HEK293 (cell line): Measurements from ENCODE around the gene MYCN.

ENCODE experiments used
- CTCF ChIA-PET: fragments of 350-600 bp; formaldehyde crosslinking; extraction: SDS; loops from one replicate; lab custom pipeline; 2021; ENCODE audit warnings: antibody characterized with exemption; lab: Yijun Ruan, JAX
- POLR2A ChIA-PET: fragments of 300-600 bp; formaldehyde crosslinking; extraction: SDS; loops from one replicate; lab custom pipeline; 2020; ENCODE audit warnings: antibody characterized with exemption, inconsistent platforms; lab: Yijun Ruan, JAX
- H3K27ac ChIP-seq: fragments of 200-500 bp; sonication (Bioruptor generic); 2 replicates; pipeline ENCODE4 v1.5.1; 2014; ENCODE audit warnings: low read depth, low read length, control low read depth, inconsistent platforms; ENCODE audit errors: extremely low read depth
- H3K36me3 ChIP-seq, 2 experiments: fragments of 200-500 bp in 1 of 2; sonication (Bioruptor generic) in 1 of 2; 1 replicate in 1 of 2; 2 replicates in 1 of 2; pipeline ENCODE4 v1.5.1; 2014 to 2017; ENCODE audit warnings: inconsistent platforms in 2 of 2, low read length in 2 of 2; ENCODE audit not compliant: control insufficient read depth in 2 of 2, insufficient read depth in 1 of 2
- H3K4me1 ChIP-seq: fragments of 200-500 bp; sonication (Bioruptor generic); 2 replicates; pipeline ENCODE4 v1.5.1; 2014; ENCODE audit warnings: mild to moderate bottlenecking, low read length, inconsistent platforms; ENCODE audit not compliant: control insufficient read depth, insufficient read depth
- H3K4me3 ChIP-seq: 2 replicates; pipeline ENCODE4 v1.5.1; 2011; ENCODE audit warnings: low read depth, mild to moderate bottlenecking, control low read depth, low read length, moderate library complexity
- H3K9me3 ChIP-seq: fragments of 200-500 bp; sonication (Bioruptor generic); 2 replicates; pipeline ENCODE4 v1.5.1; 2014; ENCODE audit warnings: low read depth, low read length, inconsistent platforms; ENCODE audit not compliant: control insufficient read depth, insufficient read depth
- GLIS2 ChIP-seq: fragments of 450-650 bp; formaldehyde crosslinking; IDR thresholded peaks from 2 replicates; pipeline ENCODE4 v1.5.1; 2016; ENCODE audit warnings: missing biosample characterization, missing genetic modification characterization
- KLF1 ChIP-seq: fragments of 450-650 bp; formaldehyde crosslinking; IDR thresholded peaks from 2 replicates; pipeline ENCODE4 v1.5.1; 2016; ENCODE audit warnings: missing biosample characterization, missing genetic modification characterization
- KLF7 ChIP-seq: fragments of 450-650 bp; formaldehyde crosslinking; IDR thresholded peaks from 2 replicates; pipeline ENCODE4 v1.5.1; 2016; ENCODE audit warnings: missing biosample characterization, missing genetic modification characterization, borderline replicate concordance
- SCRT1 ChIP-seq: fragments of 450-650 bp; formaldehyde crosslinking; IDR thresholded peaks from 2 replicates; pipeline ENCODE4 v1.5.1; 2016; ENCODE audit warnings: missing biosample characterization, missing genetic modification characterization, borderline replicate concordance
- ZBTB20 ChIP-seq: fragments of 450-650 bp; formaldehyde crosslinking; IDR thresholded peaks from 2 replicates; pipeline ENCODE4 v1.5.1; 2016; ENCODE audit warnings: missing biosample characterization, missing genetic modification characterization
- ZBTB48 ChIP-seq: fragments of 450-650 bp; formaldehyde crosslinking; IDR thresholded peaks from 2 replicates; pipeline ENCODE4 v1.5.1; 2016; ENCODE audit warnings: missing biosample characterization, missing genetic modification characterization
- ZEB2 ChIP-seq: fragments of 450-650 bp; formaldehyde crosslinking; IDR thresholded peaks from 2 replicates; pipeline ENCODE4 v1.5.1; 2016; ENCODE audit warnings: missing biosample characterization, missing genetic modification characterization
- ZFP37 ChIP-seq: fragments of 450-650 bp; formaldehyde crosslinking; IDR thresholded peaks from 2 replicates; pipeline ENCODE4 v1.5.1; 2016; ENCODE audit warnings: missing biosample characterization, missing genetic modification characterization
- ZNF2 ChIP-seq: fragments of 450-650 bp; formaldehyde crosslinking; IDR thresholded peaks from 2 replicates; pipeline ENCODE4 v1.5.1; 2016; ENCODE audit warnings: missing biosample characterization, missing genetic modification characterization
- ZNF214 ChIP-seq: fragments of 450-650 bp; formaldehyde crosslinking; IDR thresholded peaks from 2 replicates; pipeline ENCODE4 v1.5.1; 2017; ENCODE audit warnings: missing biosample characterization, mild to moderate bottlenecking, missing genetic modification characterization, borderline replicate concordance
- ZNF311 ChIP-seq: fragments of 450-650 bp; formaldehyde crosslinking; IDR thresholded peaks from 2 replicates; pipeline ENCODE4 v1.5.1; 2017; ENCODE audit warnings: missing biosample characterization, missing genetic modification characterization, borderline replicate concordance
- ZNF394 ChIP-seq: fragments of 450-650 bp; formaldehyde crosslinking; IDR thresholded peaks from 2 replicates; pipeline ENCODE4 v1.5.1; 2016; ENCODE audit warnings: missing biosample characterization, missing genetic modification characterization, mild to moderate bottlenecking, moderate library complexity, borderline replicate concordance
- ZNF473 ChIP-seq: fragments of 450-650 bp; formaldehyde crosslinking; IDR thresholded peaks from 2 replicates; pipeline ENCODE4 v1.5.1; 2017; ENCODE audit warnings: missing biosample characterization, missing genetic modification characterization
- ZNF544 ChIP-seq: fragments of 450-650 bp; formaldehyde crosslinking; IDR thresholded peaks from 2 replicates; pipeline ENCODE4 v1.5.0; 2017; ENCODE audit warnings: missing biosample characterization, missing genetic modification characterization
- ZNF549 ChIP-seq: fragments of 450-650 bp; IDR thresholded peaks from 2 replicates; pipeline ENCODE4 v1.5.1; 2018; ENCODE audit warnings: missing biosample characterization, missing genetic modification characterization, mild to moderate bottlenecking, inconsistent platforms, moderate library complexity
- ZNF596 ChIP-seq: fragments of 450-650 bp; IDR thresholded peaks from 2 replicates; pipeline ENCODE4 v1.5.0; 2018; ENCODE audit warnings: missing biosample characterization, mild to moderate bottlenecking, missing genetic modification characterization, moderate library complexity
- ZNF624 ChIP-seq: fragments of 450-650 bp; formaldehyde crosslinking; IDR thresholded peaks from 2 replicates; pipeline ENCODE4 v1.5.1; 2017; ENCODE audit warnings: missing biosample characterization, missing genetic modification characterization
- ZNF670 ChIP-seq: fragments of 450-650 bp; formaldehyde crosslinking; IDR thresholded peaks from 2 replicates; pipeline ENCODE4 v1.5.1; 2016; ENCODE audit warnings: missing biosample characterization, missing genetic modification characterization, low read depth
- ZNF707 ChIP-seq: fragments of 450-650 bp; formaldehyde crosslinking; IDR thresholded peaks from 2 replicates; pipeline ENCODE4 v1.5.1; 2016; ENCODE audit warnings: missing biosample characterization, missing genetic modification characterization
- ZNF777 ChIP-seq: fragments of 450-650 bp; formaldehyde crosslinking; IDR thresholded peaks from 2 replicates; pipeline ENCODE4 v1.5.1; 2017; ENCODE audit warnings: missing biosample characterization, missing genetic modification characterization, borderline replicate concordance
- TF ChIP-seq, protein P1 (sequence below): fragments of 450-650 bp; formaldehyde crosslinking; IDR thresholded peaks from 2 replicates; pipeline ENCODE4 v1.5.1; 2016; ENCODE audit warnings: missing biosample characterization, missing genetic modification characterization
- TF ChIP-seq, protein P2 (sequence below): fragments of 450-650 bp; IDR thresholded peaks from 2 replicates; pipeline ENCODE4 v1.5.1; 2018; ENCODE audit warnings: missing biosample characterization, missing genetic modification characterization
- TF ChIP-seq, protein P3 (sequence below): fragments of 450-650 bp; IDR thresholded peaks from 2 replicates; pipeline ENCODE4 v1.5.1; 2018; ENCODE audit warnings: missing biosample characterization, mild to moderate bottlenecking, missing genetic modification characterization
- TF ChIP-seq, protein P4 (sequence below): fragments of 450-650 bp; formaldehyde crosslinking; IDR thresholded peaks from 2 replicates; pipeline ENCODE4 v1.5.1; 2016; ENCODE audit warnings: missing biosample characterization, missing genetic modification characterization
- TF ChIP-seq, protein P5 (sequence below): fragments of 450-650 bp; formaldehyde crosslinking; IDR thresholded peaks from 2 replicates; pipeline ENCODE4 v1.5.1; 2017; ENCODE audit warnings: missing biosample characterization, missing genetic modification characterization

The MYCN gene

DNA sequence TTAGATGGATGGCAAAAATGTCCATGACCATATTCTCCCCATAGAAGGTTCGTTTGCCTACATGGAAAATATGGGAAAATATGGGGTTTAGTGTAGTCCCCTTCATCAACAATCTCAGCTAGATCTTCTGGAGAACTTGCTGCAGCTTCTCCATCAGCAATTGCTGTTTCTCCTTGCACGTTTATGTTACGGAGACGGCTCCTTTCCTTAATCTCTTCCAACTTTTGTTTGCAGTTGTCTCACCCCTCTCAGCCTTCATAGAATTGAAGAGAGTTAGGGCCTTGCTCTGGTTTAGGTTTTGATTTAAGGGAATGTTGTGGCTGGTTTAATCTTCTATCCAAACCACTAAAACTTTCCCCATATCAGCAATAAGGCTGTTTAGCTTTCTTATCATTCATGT, 28.9 kb downstream of the MYCN start:
- ChIA-PET CTCF (no interaction called here), POLR2A (no interaction called here)
- Histone ChIP-seq H3K36me3 (no peaks in the 10 kb centered on the region), H3K4me3 (no peak overlapping the region), H3K27ac (no peak overlapping the region), H3K9me3 (no peaks in the 10 kb centered on the region), H3K4me1 (no peaks in the 10 kb centered on the region; the same call in 1 of the 2 replicates)
- TF ChIP-seq, protein P1, sequence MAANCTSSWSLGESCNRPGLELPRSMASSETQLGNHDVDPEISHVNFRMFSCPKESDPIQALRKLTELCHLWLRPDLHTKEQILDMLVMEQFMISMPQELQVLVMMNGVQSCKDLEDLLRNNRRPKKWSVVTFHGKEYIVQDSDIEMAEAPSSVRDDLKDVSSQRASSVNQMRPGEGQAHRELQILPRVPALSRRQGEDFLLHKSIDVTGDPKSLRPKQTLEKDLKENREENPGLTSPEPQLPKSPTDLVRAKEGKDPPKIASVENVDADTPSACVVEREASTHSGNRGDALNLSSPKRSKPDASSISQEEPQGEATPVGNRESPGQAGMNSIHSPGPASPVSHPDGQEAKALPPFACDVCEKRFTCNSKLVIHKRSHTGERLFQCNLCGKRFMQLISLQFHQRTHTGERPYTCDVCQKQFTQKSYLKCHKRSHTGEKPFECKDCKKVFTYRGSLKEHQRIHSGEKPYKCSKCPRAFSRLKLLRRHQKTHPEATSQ (tag by site-specific recombination): no peak
- TF ChIP-seq, protein P2, sequence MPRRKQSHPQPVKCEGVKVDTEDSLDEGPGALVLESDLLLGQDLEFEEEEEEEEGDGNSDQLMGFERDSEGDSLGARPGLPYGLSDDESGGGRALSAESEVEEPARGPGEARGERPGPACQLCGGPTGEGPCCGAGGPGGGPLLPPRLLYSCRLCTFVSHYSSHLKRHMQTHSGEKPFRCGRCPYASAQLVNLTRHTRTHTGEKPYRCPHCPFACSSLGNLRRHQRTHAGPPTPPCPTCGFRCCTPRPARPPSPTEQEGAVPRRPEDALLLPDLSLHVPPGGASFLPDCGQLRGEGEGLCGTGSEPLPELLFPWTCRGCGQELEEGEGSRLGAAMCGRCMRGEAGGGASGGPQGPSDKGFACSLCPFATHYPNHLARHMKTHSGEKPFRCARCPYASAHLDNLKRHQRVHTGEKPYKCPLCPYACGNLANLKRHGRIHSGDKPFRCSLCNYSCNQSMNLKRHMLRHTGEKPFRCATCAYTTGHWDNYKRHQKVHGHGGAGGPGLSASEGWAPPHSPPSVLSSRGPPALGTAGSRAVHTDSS (tag by site-specific recombination): no peak
- TF ChIP-seq GLIS2 (tag by site-specific recombination) (no peak), KLF1 (tag by site-specific recombination) (no peak)
- TF ChIP-seq, protein P3, sequence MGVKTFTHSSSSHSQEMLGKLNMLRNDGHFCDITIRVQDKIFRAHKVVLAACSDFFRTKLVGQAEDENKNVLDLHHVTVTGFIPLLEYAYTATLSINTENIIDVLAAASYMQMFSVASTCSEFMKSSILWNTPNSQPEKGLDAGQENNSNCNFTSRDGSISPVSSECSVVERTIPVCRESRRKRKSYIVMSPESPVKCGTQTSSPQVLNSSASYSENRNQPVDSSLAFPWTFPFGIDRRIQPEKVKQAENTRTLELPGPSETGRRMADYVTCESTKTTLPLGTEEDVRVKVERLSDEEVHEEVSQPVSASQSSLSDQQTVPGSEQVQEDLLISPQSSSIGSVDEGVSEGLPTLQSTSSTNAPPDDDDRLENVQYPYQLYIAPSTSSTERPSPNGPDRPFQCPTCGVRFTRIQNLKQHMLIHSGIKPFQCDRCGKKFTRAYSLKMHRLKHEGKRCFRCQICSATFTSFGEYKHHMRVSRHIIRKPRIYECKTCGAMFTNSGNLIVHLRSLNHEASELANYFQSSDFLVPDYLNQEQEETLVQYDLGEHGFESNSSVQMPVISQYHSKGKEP: no peak

DNA sequence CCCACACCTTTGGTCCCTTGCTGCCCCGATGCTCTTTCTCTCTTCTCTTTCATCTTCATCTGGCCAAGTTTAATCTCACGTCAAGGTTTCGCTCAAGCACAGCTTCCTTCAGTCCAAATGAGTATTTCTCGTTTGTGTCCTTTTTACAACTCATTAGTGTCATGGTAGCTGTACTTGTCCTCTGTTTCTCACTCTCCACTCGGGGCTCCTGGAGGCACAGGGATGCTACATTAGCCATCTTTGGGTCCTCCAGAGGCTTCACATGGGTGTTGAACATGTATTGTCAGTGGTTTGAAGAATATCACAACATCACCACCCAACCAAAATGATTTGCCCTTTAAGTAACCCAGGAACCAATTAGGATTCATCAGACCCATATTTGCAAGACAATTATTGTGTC, 30.4 kb downstream of the MYCN start:
- Histone ChIP-seq H3K9me3 (no peaks in the 10 kb centered on the region), H3K27ac (no peak overlapping the region)
- TF ChIP-seq ZFP37 (tag by site-specific recombination) (no peak), ZBTB20 (tag by site-specific recombination) (no peak), ZNF596 (tag by site-specific recombination) (no peak), ZNF549 (no peak), SCRT1 (tag by site-specific recombination) (no peak), ZBTB48 (tag by site-specific recombination) (no peak), ZNF624 (tag by site-specific recombination) (no peak), ZNF777 (tag by site-specific recombination) (no peak), ZNF670 (tag by site-specific recombination) (no peak), ZNF394 (tag by site-specific recombination) (no peak)
- TF ChIP-seq, all 188 proteins: peak for 0
- CTCF ChIA-PET: no interaction called here
- Histone ChIP-seq H3K4me3 (no peak overlapping the region), H3K36me3 (no peaks in the 10 kb centered on the region), H3K4me1 (no peaks in the 10 kb centered on the region; the same call in 1 of the 2 replicates)
- POLR2A ChIA-PET: interaction anchor here (0.8 kb wide), 1 partner anchor 199 kb away, joined by 6 read pairs; no protein-coding TSS in a partner anchor

DNA sequence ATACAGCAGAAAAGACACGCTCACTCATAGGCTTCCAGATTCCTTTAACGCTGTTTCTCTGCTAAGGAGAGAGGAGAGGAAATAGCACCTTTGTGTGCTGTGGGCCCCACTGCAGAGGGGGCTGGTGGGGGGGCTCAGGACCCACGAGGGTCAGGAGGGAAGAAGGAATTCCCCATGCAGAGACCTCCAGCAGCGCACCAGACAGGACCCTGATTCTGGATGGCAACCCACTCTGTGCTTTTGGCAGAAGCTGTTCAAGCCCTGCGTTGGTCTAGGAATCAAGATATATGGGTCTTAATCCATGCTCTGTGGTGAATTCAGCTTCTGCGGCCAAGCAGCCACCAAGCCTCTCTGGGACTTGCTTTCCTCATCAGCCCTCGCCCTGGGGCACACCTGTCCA, 31.0 kb downstream of the MYCN start:
- TF ChIP-seq, protein P4, sequence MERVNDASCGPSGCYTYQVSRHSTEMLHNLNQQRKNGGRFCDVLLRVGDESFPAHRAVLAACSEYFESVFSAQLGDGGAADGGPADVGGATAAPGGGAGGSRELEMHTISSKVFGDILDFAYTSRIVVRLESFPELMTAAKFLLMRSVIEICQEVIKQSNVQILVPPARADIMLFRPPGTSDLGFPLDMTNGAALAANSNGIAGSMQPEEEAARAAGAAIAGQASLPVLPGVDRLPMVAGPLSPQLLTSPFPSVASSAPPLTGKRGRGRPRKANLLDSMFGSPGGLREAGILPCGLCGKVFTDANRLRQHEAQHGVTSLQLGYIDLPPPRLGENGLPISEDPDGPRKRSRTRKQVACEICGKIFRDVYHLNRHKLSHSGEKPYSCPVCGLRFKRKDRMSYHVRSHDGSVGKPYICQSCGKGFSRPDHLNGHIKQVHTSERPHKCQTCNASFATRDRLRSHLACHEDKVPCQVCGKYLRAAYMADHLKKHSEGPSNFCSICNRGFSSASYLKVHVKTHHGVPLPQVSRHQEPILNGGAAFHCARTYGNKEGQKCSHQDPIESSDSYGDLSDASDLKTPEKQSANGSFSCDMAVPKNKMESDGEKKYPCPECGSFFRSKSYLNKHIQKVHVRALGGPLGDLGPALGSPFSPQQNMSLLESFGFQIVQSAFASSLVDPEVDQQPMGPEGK (tag by site-specific recombination): no peak
- TF ChIP-seq ZNF707 (tag by site-specific recombination) (no peak), GLIS2 (tag by site-specific recombination) (no peak), ZNF214 (tag by site-specific recombination) (no peak), ZEB2 (tag by site-specific recombination) (no peak), ZNF311 (tag by site-specific recombination) (no peak), KLF7 (no peak), ZNF473 (tag by site-specific recombination) (no peak), ZNF2 (tag by site-specific recombination) (no peak), ZNF544 (no peak)
- TF ChIP-seq, protein P5, sequence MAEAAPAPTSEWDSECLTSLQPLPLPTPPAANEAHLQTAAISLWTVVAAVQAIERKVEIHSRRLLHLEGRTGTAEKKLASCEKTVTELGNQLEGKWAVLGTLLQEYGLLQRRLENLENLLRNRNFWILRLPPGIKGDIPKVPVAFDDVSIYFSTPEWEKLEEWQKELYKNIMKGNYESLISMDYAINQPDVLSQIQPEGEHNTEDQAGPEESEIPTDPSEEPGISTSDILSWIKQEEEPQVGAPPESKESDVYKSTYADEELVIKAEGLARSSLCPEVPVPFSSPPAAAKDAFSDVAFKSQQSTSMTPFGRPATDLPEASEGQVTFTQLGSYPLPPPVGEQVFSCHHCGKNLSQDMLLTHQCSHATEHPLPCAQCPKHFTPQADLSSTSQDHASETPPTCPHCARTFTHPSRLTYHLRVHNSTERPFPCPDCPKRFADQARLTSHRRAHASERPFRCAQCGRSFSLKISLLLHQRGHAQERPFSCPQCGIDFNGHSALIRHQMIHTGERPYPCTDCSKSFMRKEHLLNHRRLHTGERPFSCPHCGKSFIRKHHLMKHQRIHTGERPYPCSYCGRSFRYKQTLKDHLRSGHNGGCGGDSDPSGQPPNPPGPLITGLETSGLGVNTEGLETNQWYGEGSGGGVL (tag by site-specific recombination): no peak
- POLR2A ChIA-PET: no interaction called here
- H3K36me3 ChIP-seq: no peaks in the 10 kb centered on the region

More for the DNA sequence above, 31.0 kb downstream of the MYCN start:
- no peaks in the 10 kb centered on the region for H3K9me3 ChIP-seq
- H3K27ac ChIP-seq: no peak overlapping the region
- CTCF ChIA-PET: no interaction called here
- H3K4me3 ChIP-seq: no peak overlapping the region
- H3K4me1 ChIP-seq: no peaks in the 10 kb centered on the region; the same call in 1 of the 2 replicates
